ENCODE data around the gene GRID1. TPM values are rescaled to one million over a fixed set of nuclear protein-coding genes. Genes with fewer than 3 reads are reported as not detected.

The GRID1 gene
- total RNA-seq, 1 experiment from 2014 or later: 5.6 TPM

DNA sequence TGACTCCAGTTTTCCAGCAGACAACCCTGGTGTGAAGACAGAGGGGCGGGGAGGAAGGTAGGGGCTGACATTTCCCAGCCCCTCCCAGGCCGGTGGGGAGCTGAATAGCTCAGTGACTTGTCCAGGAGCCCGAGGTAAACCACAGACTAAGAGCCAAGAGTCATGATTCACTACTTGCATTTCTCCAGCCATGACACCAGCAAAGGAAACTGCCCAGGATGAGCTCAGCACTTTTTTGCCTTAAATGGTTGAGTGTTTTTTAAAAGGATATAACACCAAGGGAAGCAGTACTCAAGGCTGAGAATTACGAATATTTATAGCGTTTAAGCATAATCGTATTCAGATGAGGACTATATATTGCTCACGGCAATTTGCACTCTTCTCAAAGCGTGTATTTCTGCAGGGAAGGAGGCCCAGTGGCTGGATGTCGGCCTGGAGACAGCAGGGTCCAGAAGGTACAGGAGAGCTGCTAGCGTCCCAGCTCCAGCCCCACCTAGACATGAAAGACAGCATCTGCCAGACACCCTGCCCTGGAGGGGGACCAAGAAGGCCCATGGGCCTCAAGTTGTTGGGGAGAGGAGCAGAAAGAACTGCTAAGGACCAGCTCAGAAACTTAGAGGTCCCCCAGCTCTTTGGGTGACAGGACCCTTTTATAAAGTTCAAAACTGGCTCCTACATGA lies 141.4 kb downstream of the GRID1 start:
- H3K27ac ChIP-seq (ENCODE audit: low read depth, low read length): no peak overlapping the region
- H3K9ac ChIP-seq (ENCODE audit: low read length): no peak overlapping the region
- H3K4me2 ChIP-seq (ENCODE audit: low read length): 0 out of 2 replicates have a peak overlapping the region, but pooled peaks have one; percentile 1
- ChIA-PET POLR2A (no interaction called here), CTCF (no interaction called here), RAD21 (ENCODE audit: low non-redundant PET in 1 of 2, low total read pairs in 2 of 2, uncharacterized antibody in 2 of 2, unreplicated experiment in 2 of 2) (no interaction called here)
- ATAC-seq (peak; percentile 42; the same call in 1 of the 2 replicates), DNase-seq (ENCODE audit: low read depth, low spot score) (no peak)
- no peaks in the 10 kb centered on the region for H3K36me3 ChIP-seq (ENCODE audit: control insufficient read depth in 1 of 2, insufficient read depth in 2 of 2, low read length in 2 of 2)
- H3K27me3 ChIP-seq (ENCODE audit: insufficient read depth, low read length): no peaks in the 10 kb centered on the region
- no peak overlapping the region for H3K4me3 ChIP-seq (replicated peaks in 1 of 2; ENCODE audit: low read depth in 1 of 2, low read length in 2 of 2)
- no peaks in the 10 kb centered on the region for H3K9me3 ChIP-seq (ENCODE audit: control insufficient read depth in 1 of 2, insufficient read depth in 1 of 2, low read depth in 1 of 2, low read length in 2 of 2)
- H4K20me1 ChIP-seq (ENCODE audit: insufficient read depth): no peaks in the 10 kb centered on the region
- TF ChIP-seq, protein P1, sequence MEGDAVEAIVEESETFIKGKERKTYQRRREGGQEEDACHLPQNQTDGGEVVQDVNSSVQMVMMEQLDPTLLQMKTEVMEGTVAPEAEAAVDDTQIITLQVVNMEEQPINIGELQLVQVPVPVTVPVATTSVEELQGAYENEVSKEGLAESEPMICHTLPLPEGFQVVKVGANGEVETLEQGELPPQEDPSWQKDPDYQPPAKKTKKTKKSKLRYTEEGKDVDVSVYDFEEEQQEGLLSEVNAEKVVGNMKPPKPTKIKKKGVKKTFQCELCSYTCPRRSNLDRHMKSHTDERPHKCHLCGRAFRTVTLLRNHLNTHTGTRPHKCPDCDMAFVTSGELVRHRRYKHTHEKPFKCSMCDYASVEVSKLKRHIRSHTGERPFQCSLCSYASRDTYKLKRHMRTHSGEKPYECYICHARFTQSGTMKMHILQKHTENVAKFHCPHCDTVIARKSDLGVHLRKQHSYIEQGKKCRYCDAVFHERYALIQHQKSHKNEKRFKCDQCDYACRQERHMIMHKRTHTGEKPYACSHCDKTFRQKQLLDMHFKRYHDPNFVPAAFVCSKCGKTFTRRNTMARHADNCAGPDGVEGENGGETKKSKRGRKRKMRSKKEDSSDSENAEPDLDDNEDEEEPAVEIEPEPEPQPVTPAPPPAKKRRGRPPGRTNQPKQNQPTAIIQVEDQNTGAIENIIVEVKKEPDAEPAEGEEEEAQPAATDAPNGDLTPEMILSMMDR (IDR thresholded peaks at IDR 0.05 in 2 of 3, conservative IDR thresholded peaks at IDR 0.05 in 1 of 3; ENCODE audit: borderline replicate concordance in 1 of 3, insufficient read depth in 1 of 3, low read depth in 2 of 3, low read length in 2 of 3): no peak
- TF ChIP-seq CEBPB (IDR thresholded peaks at IDR 0.05; ENCODE audit: low read depth) (no peak), EGR1 (IDR thresholded peaks at IDR 0.05; ENCODE audit: low read depth) (no peak), TCF7L2 (IDR thresholded peaks at IDR 0.05; ENCODE audit: borderline replicate concordance, extremely low read depth, insufficient read depth, insufficient read length) (no peak), ZNF274 (IDR thresholded peaks at IDR 0.05; ENCODE audit: low read depth, low read length) (no peak), ELF1 (IDR thresholded peaks at IDR 0.05; ENCODE audit: borderline replicate concordance, low read depth) (no peak), SIN3A (IDR thresholded peaks at IDR 0.05; ENCODE audit: low read depth) (no peak), EZH2 (IDR thresholded peaks at IDR 0.05) (no peak), POLR2A (IDR thresholded peaks at IDR 0.05; ENCODE audit: borderline replicate concordance, extremely low read depth, insufficient read depth, insufficient read length) (no peak), FOSL1 (IDR thresholded peaks at IDR 0.05; ENCODE audit: low read depth) (no peak), JUND (IDR thresholded peaks at IDR 0.05) (no peak), POLR2AphosphoS5 (IDR thresholded peaks at IDR 0.05; ENCODE audit: low read depth, low read length) (no peak), EZH2phosphoT487 (IDR thresholded peaks at IDR 0.05; ENCODE audit: borderline replicate concordance) (no peak), SP1 (IDR thresholded peaks at IDR 0.05; ENCODE audit: low read depth) (no peak), CBX3 (IDR thresholded peaks at IDR 0.05; ENCODE audit: low read depth) (no peak), YY1 (IDR thresholded peaks at IDR 0.05; ENCODE audit: extremely low read depth, insufficient replicate concordance, low read depth, low read length) (no peak), ZFX (IDR thresholded peaks at IDR 0.05) (no peak)
- TF ChIP-seq, protein P2, sequence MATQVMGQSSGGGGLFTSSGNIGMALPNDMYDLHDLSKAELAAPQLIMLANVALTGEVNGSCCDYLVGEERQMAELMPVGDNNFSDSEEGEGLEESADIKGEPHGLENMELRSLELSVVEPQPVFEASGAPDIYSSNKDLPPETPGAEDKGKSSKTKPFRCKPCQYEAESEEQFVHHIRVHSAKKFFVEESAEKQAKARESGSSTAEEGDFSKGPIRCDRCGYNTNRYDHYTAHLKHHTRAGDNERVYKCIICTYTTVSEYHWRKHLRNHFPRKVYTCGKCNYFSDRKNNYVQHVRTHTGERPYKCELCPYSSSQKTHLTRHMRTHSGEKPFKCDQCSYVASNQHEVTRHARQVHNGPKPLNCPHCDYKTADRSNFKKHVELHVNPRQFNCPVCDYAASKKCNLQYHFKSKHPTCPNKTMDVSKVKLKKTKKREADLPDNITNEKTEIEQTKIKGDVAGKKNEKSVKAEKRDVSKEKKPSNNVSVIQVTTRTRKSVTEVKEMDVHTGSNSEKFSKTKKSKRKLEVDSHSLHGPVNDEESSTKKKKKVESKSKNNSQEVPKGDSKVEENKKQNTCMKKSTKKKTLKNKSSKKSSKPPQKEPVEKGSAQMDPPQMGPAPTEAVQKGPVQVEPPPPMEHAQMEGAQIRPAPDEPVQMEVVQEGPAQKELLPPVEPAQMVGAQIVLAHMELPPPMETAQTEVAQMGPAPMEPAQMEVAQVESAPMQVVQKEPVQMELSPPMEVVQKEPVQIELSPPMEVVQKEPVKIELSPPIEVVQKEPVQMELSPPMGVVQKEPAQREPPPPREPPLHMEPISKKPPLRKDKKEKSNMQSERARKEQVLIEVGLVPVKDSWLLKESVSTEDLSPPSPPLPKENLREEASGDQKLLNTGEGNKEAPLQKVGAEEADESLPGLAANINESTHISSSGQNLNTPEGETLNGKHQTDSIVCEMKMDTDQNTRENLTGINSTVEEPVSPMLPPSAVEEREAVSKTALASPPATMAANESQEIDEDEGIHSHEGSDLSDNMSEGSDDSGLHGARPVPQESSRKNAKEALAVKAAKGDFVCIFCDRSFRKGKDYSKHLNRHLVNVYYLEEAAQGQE (IDR thresholded peaks at IDR 0.05; ENCODE audit: low read depth): no peak
- TF ChIP-seq, protein P3, sequence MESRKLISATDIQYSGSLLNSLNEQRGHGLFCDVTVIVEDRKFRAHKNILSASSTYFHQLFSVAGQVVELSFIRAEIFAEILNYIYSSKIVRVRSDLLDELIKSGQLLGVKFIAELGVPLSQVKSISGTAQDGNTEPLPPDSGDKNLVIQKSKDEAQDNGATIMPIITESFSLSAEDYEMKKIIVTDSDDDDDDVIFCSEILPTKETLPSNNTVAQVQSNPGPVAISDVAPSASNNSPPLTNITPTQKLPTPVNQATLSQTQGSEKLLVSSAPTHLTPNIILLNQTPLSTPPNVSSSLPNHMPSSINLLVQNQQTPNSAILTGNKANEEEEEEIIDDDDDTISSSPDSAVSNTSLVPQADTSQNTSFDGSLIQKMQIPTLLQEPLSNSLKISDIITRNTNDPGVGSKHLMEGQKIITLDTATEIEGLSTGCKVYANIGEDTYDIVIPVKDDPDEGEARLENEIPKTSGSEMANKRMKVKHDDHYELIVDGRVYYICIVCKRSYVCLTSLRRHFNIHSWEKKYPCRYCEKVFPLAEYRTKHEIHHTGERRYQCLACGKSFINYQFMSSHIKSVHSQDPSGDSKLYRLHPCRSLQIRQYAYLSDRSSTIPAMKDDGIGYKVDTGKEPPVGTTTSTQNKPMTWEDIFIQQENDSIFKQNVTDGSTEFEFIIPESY (IDR thresholded peaks at IDR 0.05; ENCODE audit: extremely low read depth, insufficient replicate concordance, low read length): no peak
- TF ChIP-seq, protein P4, sequence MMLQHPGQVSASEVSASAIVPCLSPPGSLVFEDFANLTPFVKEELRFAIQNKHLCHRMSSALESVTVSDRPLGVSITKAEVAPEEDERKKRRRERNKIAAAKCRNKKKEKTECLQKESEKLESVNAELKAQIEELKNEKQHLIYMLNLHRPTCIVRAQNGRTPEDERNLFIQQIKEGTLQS (IDR thresholded peaks at IDR 0.05): no peak
- peaks cover 0 to 23% of the 10 kb centered on the region in 2 experiments; a peak in 2 of 4 replicates for H3K4me1 ChIP-seq (ENCODE audit: control insufficient read depth in 1 of 2, insufficient read depth in 2 of 2, low read length in 2 of 2)
- intact Hi-C loops (cut with micrococcal nuclease): no loop called here
- H3K9me2 ChIP-seq (ENCODE audit: insufficient read depth): no peaks in the 10 kb centered on the region
- H3K79me2 ChIP-seq (ENCODE audit: insufficient read depth, low read length): no peaks in the 10 kb centered on the region
- no peak overlapping the region for H2AFZ ChIP-seq (ENCODE audit: low read depth, low read length, poor library complexity, severe bottlenecking)
- no TSS peak for BruUV-seq (replicated peaks)

Measured in HCT116 (cell line).